ENCODE measurements around the gene CXCR2. TPM values are rescaled to one million over a fixed set of nuclear protein-coding genes. Genes with fewer than 3 reads are reported as not detected.
A peak's percentile ranks its signal among the peaks of the same experiment; 100 is the strongest.
"Not testable (repeated sequence)": the region's sequence is repeated elsewhere in the genome, so short reads cannot be mapped to it uniquely, and the experiment has no call there.

The CXCR2 gene
- polyA plus RNA-seq, 2 donors, result 12.0 to 23.8 TPM

DNA sequence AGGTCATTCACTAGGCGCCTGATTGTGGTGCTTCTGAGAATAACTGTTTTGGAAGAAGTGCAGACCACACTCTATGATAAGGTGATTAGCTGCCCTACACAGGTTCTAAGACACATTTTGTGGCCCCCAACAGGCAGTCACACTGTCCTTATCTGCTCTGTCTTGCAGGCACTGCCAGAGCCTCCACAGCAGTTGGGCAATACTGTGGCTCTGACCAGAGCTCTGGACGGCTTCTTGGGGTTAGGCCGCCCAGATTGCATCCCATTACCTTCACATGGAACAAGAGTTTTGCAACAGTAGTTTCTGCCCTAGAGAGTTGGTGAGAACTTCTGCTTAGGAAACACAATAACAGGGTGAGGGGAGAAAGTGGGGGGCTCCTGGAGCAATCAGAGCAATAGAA lies 34.1 kb upstream of the CXCR2 start:
- no peaks in the 10 kb centered on the region for H3K9me3 ChIP-seq (ENCODE audit: control insufficient read depth in 2 of 2, insufficient read depth in 1 of 2, low read depth in 1 of 2, low read length in 1 of 2)
- no peak overlapping the region for H3K4me3 ChIP-seq (ENCODE audit: low read depth in 1 of 2, low read length in 2 of 2)
- no peaks in the 10 kb centered on the region for H3K27me3 ChIP-seq (ENCODE audit: control insufficient read depth in 1 of 2, insufficient read depth in 2 of 2, low read length in 2 of 2)
- H3K36me3 ChIP-seq (ENCODE audit: control insufficient read depth in 2 of 2, insufficient read depth in 2 of 2, low read length in 1 of 2), result no peaks in the 10 kb centered on the region
- no peak overlapping the region for H3K27ac ChIP-seq (ENCODE audit: low read depth in 2 of 2, low read length in 1 of 2)
- 91 to 93% methylated on average over 3 of the region's 3 CpGs for WGBS, 2 donors
- no peaks in the 10 kb centered on the region for H3K4me1 ChIP-seq (ENCODE audit: control insufficient read depth in 2 of 2, insufficient read depth in 2 of 2, low read length in 1 of 2)

DNA sequence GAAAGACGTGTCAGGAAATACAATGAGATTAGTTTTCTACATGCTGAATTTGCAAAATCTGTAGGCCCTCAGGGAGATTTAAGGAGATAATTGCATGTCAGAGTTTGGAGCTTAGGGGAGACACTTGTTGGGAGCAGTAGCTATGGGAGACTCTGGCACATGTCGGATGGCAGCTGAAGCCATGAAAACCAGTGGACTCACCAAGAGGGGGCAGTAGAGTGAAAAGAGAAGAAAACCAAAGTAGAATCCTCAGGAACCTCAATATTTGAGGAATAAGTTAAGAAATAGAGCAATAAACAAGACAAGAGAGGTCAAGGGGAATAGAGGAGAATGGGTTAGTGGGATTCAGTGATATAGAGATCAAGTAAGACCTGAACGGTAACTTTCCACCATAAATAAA lies 31.9 kb upstream of the CXCR2 start:
- H3K27ac ChIP-seq (ENCODE audit: low read depth in 2 of 2, low read length in 1 of 2), result no peak overlapping the region
- no peaks in the 10 kb centered on the region for H3K27me3 ChIP-seq (ENCODE audit: control insufficient read depth in 1 of 2, insufficient read depth in 2 of 2, low read length in 2 of 2)
- no peaks in the 10 kb centered on the region for H3K36me3 ChIP-seq (ENCODE audit: control insufficient read depth in 2 of 2, insufficient read depth in 2 of 2, low read length in 1 of 2)
- H3K4me1 ChIP-seq (ENCODE audit: control insufficient read depth in 2 of 2, insufficient read depth in 2 of 2, low read length in 1 of 2), result no peaks in the 10 kb centered on the region
- no peak overlapping the region for H3K4me3 ChIP-seq (ENCODE audit: low read depth in 1 of 2, low read length in 2 of 2)
- WGBS, 2 donors, result 74 to 81% methylated on average over 3 of the region's 3 CpGs
- H3K9me3 ChIP-seq (ENCODE audit: control insufficient read depth in 2 of 2, insufficient read depth in 1 of 2, low read depth in 1 of 2, low read length in 1 of 2), result no peaks in the 10 kb centered on the region

DNA sequence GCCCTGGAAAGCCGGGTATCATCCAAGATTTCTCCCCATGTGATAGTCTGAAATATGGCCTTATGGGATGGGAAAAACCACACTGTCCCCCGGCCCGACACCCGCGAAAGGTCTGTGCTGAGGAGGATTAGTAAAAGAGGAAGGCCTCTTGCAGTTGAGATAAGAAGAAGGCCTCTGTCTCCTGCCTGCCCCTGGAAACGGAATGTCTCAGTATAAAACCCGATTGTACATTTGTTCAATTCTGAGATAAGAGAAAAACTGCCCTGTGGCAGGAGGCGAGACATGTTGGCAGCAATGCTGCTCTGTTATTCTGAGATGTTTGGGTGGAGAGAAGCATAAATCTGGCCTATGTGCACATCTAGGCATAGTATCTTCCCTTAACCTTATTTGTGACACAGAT lies 30.0 kb upstream of the CXCR2 start:
- H3K9me3 ChIP-seq (ENCODE audit: control insufficient read depth in 2 of 2, insufficient read depth in 1 of 2, low read depth in 1 of 2, low read length in 1 of 2), result no peaks in the 10 kb centered on the region
- no peaks in the 10 kb centered on the region for H3K27me3 ChIP-seq (ENCODE audit: control insufficient read depth in 1 of 2, insufficient read depth in 2 of 2, low read length in 2 of 2)
- no peaks in the 10 kb centered on the region for H3K4me1 ChIP-seq (ENCODE audit: control insufficient read depth in 2 of 2, insufficient read depth in 2 of 2, low read length in 1 of 2)
- H3K4me3 ChIP-seq (ENCODE audit: low read depth in 1 of 2, low read length in 2 of 2), result no peak overlapping the region
- WGBS, 2 donors, result 69 to 75% methylated on average over 8 of the region's 8 CpGs
- H3K27ac ChIP-seq (ENCODE audit: low read depth in 2 of 2, low read length in 1 of 2), result no peak overlapping the region
- no peaks in the 10 kb centered on the region for H3K36me3 ChIP-seq (ENCODE audit: control insufficient read depth in 2 of 2, insufficient read depth in 2 of 2, low read length in 1 of 2)

DNA sequence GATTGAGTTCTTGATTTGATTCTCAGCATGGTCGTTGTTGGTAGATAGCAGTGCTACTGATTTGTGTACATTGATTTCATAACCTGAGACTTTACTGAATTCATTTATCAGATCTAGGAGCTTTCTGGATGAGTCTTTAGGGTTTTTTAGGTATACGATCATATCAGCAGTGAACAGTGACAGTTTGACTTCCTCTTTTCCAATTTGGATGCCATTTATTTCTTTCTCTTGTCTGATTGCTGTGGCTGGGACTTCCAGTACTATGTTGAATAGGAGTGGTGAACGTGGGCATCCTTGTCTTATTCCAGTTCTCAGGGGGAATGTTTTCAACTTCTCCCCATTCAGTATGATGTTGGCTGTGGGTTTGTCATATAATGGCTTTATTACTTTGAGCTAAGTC lies 27.9 kb upstream of the CXCR2 start:
- H3K27ac ChIP-seq (ENCODE audit: low read depth in 2 of 2, low read length in 1 of 2), result no peak overlapping the region
- no peaks in the 10 kb centered on the region for H3K9me3 ChIP-seq (ENCODE audit: control insufficient read depth in 2 of 2, insufficient read depth in 1 of 2, low read depth in 1 of 2, low read length in 1 of 2)
- no peaks in the 10 kb centered on the region for H3K36me3 ChIP-seq (ENCODE audit: control insufficient read depth in 2 of 2, insufficient read depth in 2 of 2, low read length in 1 of 2)
- H3K27me3 ChIP-seq (ENCODE audit: control insufficient read depth in 1 of 2, insufficient read depth in 2 of 2, low read length in 2 of 2), result no peaks in the 10 kb centered on the region
- WGBS, 2 donors, result 76 to 77% methylated on average over 3 of the region's 3 CpGs
- H3K4me1 ChIP-seq (ENCODE audit: control insufficient read depth in 2 of 2, insufficient read depth in 2 of 2, low read length in 1 of 2), result no peaks in the 10 kb centered on the region
- H3K4me3 ChIP-seq (ENCODE audit: low read depth in 1 of 2, low read length in 2 of 2), result no peak overlapping the region

DNA sequence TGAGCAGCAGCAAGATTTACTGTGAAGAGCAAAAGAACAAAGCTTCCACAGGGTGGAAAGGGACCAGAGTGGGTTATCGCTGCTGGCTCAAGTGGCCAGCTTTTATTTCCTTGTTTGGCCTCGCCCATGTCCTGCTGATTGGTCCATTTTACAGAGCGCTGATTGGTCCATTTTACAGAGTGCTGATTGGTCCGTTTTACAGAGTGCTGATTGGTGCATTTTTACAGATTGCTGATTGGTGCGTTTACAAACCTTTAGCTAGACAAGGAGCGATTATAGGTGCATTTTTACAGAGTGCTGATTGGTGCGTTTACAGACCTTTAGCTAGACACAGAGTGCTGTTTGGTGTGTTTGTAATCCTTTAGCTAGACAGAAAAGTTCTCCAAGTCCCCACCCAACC lies 17.0 kb upstream of the CXCR2 start:
- H3K27me3 ChIP-seq (ENCODE audit: control insufficient read depth in 1 of 2, insufficient read depth in 2 of 2, low read length in 2 of 2); H3K4me1 ChIP-seq (ENCODE audit: control insufficient read depth in 2 of 2, insufficient read depth in 2 of 2, low read length in 1 of 2); H3K36me3 ChIP-seq (ENCODE audit: control insufficient read depth in 2 of 2, insufficient read depth in 2 of 2, low read length in 1 of 2); H3K4me3 ChIP-seq (ENCODE audit: low read depth in 1 of 2, low read length in 2 of 2); H3K9me3 ChIP-seq (ENCODE audit: control insufficient read depth in 2 of 2, insufficient read depth in 1 of 2, low read depth in 1 of 2, low read length in 1 of 2): not testable (repeated sequence)
- 87 to 91% methylated on average over 7 of the region's 7 CpGs for WGBS, 2 donors
- peak overlapping the region; percentile 39 to 41 for H3K27ac ChIP-seq (ENCODE audit: low read depth in 2 of 2, low read length in 1 of 2)

DNA sequence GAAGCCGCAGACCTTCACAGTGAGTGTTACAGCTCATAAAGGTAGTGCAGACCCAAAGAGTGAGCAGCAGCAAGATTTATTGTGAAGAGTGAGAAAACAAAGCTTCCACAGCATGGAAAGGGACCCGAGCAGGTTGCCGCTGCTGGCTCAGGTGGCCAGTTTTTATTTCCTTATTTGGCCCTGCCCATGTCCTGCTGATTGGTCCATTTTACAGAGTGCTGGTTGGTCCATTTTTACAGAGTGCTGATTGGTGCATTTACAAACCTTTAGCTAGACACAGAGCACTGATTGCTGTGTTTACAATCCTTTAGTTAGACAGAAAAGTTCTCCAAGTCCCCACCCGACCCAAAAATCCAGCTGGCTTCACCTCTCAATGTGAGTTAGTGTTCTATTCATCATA lies 4.0 kb upstream of the CXCR2 start:
- not testable (repeated sequence) for H3K27me3 ChIP-seq (ENCODE audit: control insufficient read depth in 1 of 2, insufficient read depth in 2 of 2, low read length in 2 of 2); H3K4me3 ChIP-seq (ENCODE audit: low read depth in 1 of 2, low read length in 2 of 2); H3K27ac ChIP-seq (ENCODE audit: low read depth in 2 of 2, low read length in 1 of 2); H3K9me3 ChIP-seq (ENCODE audit: control insufficient read depth in 2 of 2, insufficient read depth in 1 of 2, low read depth in 1 of 2, low read length in 1 of 2); H3K4me1 ChIP-seq (ENCODE audit: control insufficient read depth in 2 of 2, insufficient read depth in 2 of 2, low read length in 1 of 2); H3K36me3 ChIP-seq (ENCODE audit: control insufficient read depth in 2 of 2, insufficient read depth in 2 of 2, low read length in 1 of 2)
- WGBS, 2 donors, result 70 to 78% methylated on average over 4 of the region's 4 CpGs

DNA sequence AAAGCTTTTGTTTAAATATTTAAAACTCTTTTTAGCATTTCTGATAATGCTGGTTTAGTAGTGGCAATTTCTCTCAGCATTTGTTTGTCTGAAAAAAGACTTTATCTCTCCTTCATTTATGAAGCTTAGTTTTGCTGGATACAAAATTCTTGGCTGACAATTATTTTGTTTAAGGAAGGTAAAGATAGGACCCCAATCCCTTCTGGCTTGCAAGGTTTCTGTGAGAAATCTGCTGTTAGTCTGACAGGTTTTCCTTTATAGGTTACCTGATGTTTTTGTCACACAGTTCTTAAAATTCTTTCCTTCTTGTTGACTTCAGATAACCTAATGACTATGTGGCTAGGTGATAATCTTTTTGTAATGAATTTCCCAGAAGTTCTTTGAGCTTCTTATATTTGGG lies 3.5 kb upstream of the CXCR2 start:
- H3K4me3 ChIP-seq (ENCODE audit: low read depth in 1 of 2, low read length in 2 of 2); H3K27me3 ChIP-seq (ENCODE audit: control insufficient read depth in 1 of 2, insufficient read depth in 2 of 2, low read length in 2 of 2); H3K27ac ChIP-seq (ENCODE audit: low read depth in 2 of 2, low read length in 1 of 2); H3K9me3 ChIP-seq (ENCODE audit: control insufficient read depth in 2 of 2, insufficient read depth in 1 of 2, low read depth in 1 of 2, low read length in 1 of 2); H3K36me3 ChIP-seq (ENCODE audit: control insufficient read depth in 2 of 2, insufficient read depth in 2 of 2, low read length in 1 of 2); H3K4me1 ChIP-seq (ENCODE audit: control insufficient read depth in 2 of 2, insufficient read depth in 2 of 2, low read length in 1 of 2): not testable (repeated sequence)

DNA sequence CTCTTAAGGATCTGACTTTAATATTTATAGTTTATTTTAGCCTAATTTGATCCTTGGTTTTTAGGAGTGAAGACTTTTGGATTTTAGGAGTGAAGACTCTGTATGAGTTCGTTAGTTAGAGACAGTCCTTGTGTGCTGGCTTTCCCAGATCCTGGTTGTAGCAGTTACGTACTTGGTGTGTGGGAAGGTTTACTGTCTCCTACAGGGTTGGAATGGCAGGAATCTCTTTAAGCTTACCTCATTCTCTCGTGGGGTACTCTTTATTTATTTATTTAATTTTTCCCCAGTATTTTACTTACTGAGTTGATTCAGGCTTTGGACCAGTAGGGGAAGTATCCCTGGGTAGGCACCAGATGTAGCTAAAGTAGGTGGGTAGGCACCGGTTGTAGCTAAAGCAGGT lies 1.8 kb upstream of the CXCR2 start:
- WGBS, 2 donors, result 80 to 87% methylated on average over 4 of the region's 4 CpGs
- no peak overlapping the region for H3K27ac ChIP-seq (ENCODE audit: low read depth in 2 of 2, low read length in 1 of 2)
- peaks cover 0 to 2% of the 10 kb centered on the region in 2 donors for H3K9me3 ChIP-seq (ENCODE audit: control insufficient read depth in 2 of 2, insufficient read depth in 1 of 2, low read depth in 1 of 2, low read length in 1 of 2)
- H3K4me1 ChIP-seq (ENCODE audit: control insufficient read depth in 2 of 2, insufficient read depth in 2 of 2, low read length in 1 of 2), result peaks cover 4 to 6% of the 10 kb centered on the region in 2 donors
- no peaks in the 10 kb centered on the region for H3K27me3 ChIP-seq (ENCODE audit: control insufficient read depth in 1 of 2, insufficient read depth in 2 of 2, low read length in 2 of 2)
- H3K4me3 ChIP-seq (ENCODE audit: low read depth in 1 of 2, low read length in 2 of 2), result no peak overlapping the region
- no peaks in the 10 kb centered on the region for H3K36me3 ChIP-seq (ENCODE audit: control insufficient read depth in 2 of 2, insufficient read depth in 2 of 2, low read length in 1 of 2)

DNA sequence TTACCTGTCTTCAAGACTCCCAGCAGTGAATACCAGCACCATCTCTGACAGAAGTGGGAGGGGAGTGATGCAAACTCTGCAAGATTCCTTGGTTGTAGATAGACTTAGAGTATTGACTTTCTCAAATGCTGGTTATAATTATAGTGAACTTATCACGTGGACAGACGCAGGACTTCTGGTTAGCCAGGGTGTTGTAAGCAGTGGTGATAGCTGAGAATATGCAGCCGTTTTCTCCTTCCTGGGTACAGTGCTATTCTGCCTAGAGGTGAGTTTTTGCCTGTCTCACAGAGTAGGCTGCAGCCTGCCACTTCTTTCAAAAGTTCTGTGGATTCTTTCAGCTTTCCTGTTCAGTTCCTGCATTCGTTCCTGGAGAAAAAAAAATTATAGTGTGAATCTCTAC lies 733 bp upstream of the CXCR2 start:
- H3K36me3 ChIP-seq (ENCODE audit: control insufficient read depth in 2 of 2, insufficient read depth in 2 of 2, low read length in 1 of 2), result no peaks in the 10 kb centered on the region
- H3K27me3 ChIP-seq (ENCODE audit: control insufficient read depth in 1 of 2, insufficient read depth in 2 of 2, low read length in 2 of 2), result no peaks in the 10 kb centered on the region
- H3K27ac ChIP-seq (ENCODE audit: low read depth in 2 of 2, low read length in 1 of 2), result peak overlapping the region; percentile 44 to 59
- WGBS, 2 donors, result 36 to 50% methylated on average over 4 of the region's 4 CpGs
- H3K4me1 ChIP-seq (ENCODE audit: control insufficient read depth in 2 of 2, insufficient read depth in 2 of 2, low read length in 1 of 2), result peaks cover 4 to 6% of the 10 kb centered on the region in 2 donors
- no peak overlapping the region for H3K4me3 ChIP-seq (ENCODE audit: low read depth in 1 of 2, low read length in 2 of 2)
- H3K9me3 ChIP-seq (ENCODE audit: control insufficient read depth in 2 of 2, insufficient read depth in 1 of 2, low read depth in 1 of 2, low read length in 1 of 2), result peaks cover 0 to 2% of the 10 kb centered on the region in 2 donors

DNA sequence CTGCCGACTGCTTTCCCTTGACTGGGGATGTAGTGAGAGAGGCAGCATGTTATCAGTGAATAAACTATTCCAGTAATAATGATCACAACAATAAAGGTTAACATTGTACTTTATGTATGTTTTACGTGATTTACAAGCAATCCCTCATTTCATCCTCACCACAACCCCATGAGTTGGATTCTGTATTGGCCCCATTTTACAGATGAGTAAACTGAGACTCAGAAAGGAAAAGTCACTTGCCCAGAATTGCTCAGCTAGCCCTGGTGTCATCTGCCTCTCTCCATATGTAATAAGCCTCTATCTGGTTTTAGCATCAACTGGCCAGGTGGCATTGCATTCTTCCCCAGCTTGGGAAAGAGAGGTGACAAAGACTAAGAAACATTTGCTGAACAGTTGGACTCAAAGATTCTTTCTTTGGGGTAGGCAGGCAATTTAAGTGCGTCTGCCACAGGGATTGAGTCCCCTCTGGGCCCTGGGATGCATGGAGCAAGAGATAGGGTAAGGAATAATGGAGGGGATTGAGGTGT lies 2.2 kb downstream of the CXCR2 start:
- Histone ChIP-seq H3K9me3 (ENCODE audit: control insufficient read depth in 2 of 2, insufficient read depth in 1 of 2, low read depth in 1 of 2, low read length in 1 of 2) (no peaks in the 10 kb centered on the region), H3K4me3 (ENCODE audit: low read depth in 1 of 2, low read length in 2 of 2) (no peak overlapping the region), H3K4me1 (ENCODE audit: control insufficient read depth in 2 of 2, insufficient read depth in 2 of 2, low read length in 1 of 2) (peaks cover 4 to 9% of the 10 kb centered on the region in 2 donors), H3K36me3 (ENCODE audit: control insufficient read depth in 2 of 2, insufficient read depth in 2 of 2, low read length in 1 of 2) (no peaks in the 10 kb centered on the region), H3K27ac (ENCODE audit: low read depth in 2 of 2, low read length in 1 of 2) (peak overlapping the region; percentile 84 to 86), H3K27me3 (ENCODE audit: control insufficient read depth in 1 of 2, insufficient read depth in 2 of 2, low read length in 2 of 2) (no peaks in the 10 kb centered on the region)
- WGBS, 2 donors, result 76 to 83% methylated on average over 3 of the region's 3 CpGs

Measured in esophagus (tissue), 2 donors.